KMS-11 (cell line): Measurements from ENCODE around the gene UGT1A6.

Experiments
- H2AFZ ChIP-seq: fragments of 200-600 bp; sonication (generic); 2 replicates; pipeline ENCODE4 v1.6.1; 2016; ENCODE audit warnings: antibody characterized with exemption, mixed run types, low read depth
- H3K27ac ChIP-seq: fragments of 200-600 bp; sonication (generic); 2 replicates; pipeline ENCODE4 v1.6.1; 2016; ENCODE audit warnings: mild to moderate bottlenecking, mixed run types
- H3K27me3 ChIP-seq: fragments of 200-600 bp; sonication (generic); 2 replicates; pipeline ENCODE4 v1.6.1; 2017; ENCODE audit warnings: mild to moderate bottlenecking, low read depth, mixed run types, moderate library complexity; ENCODE audit not compliant: insufficient read depth
- H3K36me3 ChIP-seq: fragments of 200-600 bp; sonication (generic); 2 replicates; pipeline ENCODE4 v1.6.1; 2017; ENCODE audit warnings: mild to moderate bottlenecking, mixed run types; ENCODE audit not compliant: insufficient read depth
- H3K4me1 ChIP-seq: fragments of 200-600 bp; sonication (generic); 2 replicates; pipeline ENCODE4 v1.6.1; 2016; ENCODE audit warnings: mild to moderate bottlenecking, low read depth, mixed run types; ENCODE audit not compliant: poor library complexity, severe bottlenecking
- H3K4me2 ChIP-seq: fragments of 200-600 bp; sonication (generic); 2 replicates; pipeline ENCODE4 v1.7.0; 2016; ENCODE audit warnings: mild to moderate bottlenecking, mixed run types
- H3K4me3 ChIP-seq: fragments of 200-600 bp; sonication (generic); IDR thresholded peaks from 2 replicates; pipeline ENCODE4 v1.6.1; 2017; ENCODE audit warnings: low read depth, low read length, mixed read lengths; ENCODE audit not compliant: insufficient read depth
- H3K79me2 ChIP-seq: fragments of 200-600 bp; sonication (generic); 2 replicates; pipeline ENCODE4 v1.6.1; 2016; ENCODE audit warnings: low read depth, mixed run types; ENCODE audit not compliant: insufficient read depth
- H3K9ac ChIP-seq: fragments of 200-600 bp; sonication (generic); 2 replicates; pipeline ENCODE4 v1.6.1; 2016; ENCODE audit warnings: mild to moderate bottlenecking, mixed run types
- H4K20me1 ChIP-seq: fragments of 200-600 bp; sonication (generic); 2 replicates; pipeline ENCODE4 v1.6.1; 2016; ENCODE audit warnings: mild to moderate bottlenecking, mixed run types; ENCODE audit not compliant: insufficient read depth
- TF ChIP-seq, protein P1 (sequence below): fragments of 200-600 bp; sonication (generic); conservative IDR thresholded peaks from 2 replicates; pipeline ENCODE4 v1.6.1; 2017; ENCODE audit warnings: low read depth, mild to moderate bottlenecking, antibody characterized with exemption, low read length, moderate library complexity, mixed read lengths

The UGT1A6 gene

DNA sequence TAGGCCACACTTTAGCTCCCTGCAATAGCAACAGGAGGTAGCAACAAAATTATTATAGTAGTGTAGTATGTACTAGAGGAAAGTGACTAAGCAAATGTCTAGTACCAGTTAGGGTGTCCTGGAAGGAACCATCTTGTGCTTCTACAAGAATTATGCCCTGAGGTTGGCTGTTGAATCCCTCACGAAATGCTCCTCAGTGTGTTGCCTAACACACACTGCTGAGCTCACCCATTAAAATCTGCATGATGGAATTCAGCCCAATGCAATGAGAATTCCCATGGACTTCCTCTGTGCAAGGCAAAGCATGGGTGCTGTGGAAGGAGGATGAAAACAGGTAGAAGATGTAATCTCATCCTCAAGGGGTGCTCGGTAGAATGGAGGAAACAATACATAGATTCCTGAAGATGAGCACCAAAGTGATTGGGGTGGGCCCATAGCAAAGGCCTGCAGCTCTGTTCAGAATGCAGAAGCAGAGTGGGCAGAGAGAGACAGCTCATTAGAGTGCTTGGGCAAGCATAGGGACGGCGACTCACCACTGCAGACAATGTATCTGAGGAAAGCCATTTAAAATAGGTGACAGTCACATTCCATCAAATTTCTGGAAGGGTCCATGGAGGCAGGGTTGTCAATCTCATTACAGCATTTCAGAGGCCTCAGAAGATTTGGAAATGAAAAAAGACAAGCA, 12.2 kb upstream of the UGT1A6 start:
- no peaks in the 10 kb centered on the region for H3K36me3 ChIP-seq
- no peaks in the 10 kb centered on the region for H3K79me2 ChIP-seq
- H4K20me1 ChIP-seq = no peaks in the 10 kb centered on the region
- no peak overlapping the region for H3K9ac ChIP-seq
- no peak overlapping the region for H3K4me2 ChIP-seq
- no peaks in the 10 kb centered on the region; the same call in 1 of the 2 replicates for H3K27me3 ChIP-seq
- H3K27ac ChIP-seq = no peak overlapping the region
- TF ChIP-seq, protein P1, sequence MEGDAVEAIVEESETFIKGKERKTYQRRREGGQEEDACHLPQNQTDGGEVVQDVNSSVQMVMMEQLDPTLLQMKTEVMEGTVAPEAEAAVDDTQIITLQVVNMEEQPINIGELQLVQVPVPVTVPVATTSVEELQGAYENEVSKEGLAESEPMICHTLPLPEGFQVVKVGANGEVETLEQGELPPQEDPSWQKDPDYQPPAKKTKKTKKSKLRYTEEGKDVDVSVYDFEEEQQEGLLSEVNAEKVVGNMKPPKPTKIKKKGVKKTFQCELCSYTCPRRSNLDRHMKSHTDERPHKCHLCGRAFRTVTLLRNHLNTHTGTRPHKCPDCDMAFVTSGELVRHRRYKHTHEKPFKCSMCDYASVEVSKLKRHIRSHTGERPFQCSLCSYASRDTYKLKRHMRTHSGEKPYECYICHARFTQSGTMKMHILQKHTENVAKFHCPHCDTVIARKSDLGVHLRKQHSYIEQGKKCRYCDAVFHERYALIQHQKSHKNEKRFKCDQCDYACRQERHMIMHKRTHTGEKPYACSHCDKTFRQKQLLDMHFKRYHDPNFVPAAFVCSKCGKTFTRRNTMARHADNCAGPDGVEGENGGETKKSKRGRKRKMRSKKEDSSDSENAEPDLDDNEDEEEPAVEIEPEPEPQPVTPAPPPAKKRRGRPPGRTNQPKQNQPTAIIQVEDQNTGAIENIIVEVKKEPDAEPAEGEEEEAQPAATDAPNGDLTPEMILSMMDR = no peak
- H2AFZ ChIP-seq = no peak overlapping the region
- H3K4me3 ChIP-seq = no peak overlapping the region
- no peaks in the 10 kb centered on the region for H3K4me1 ChIP-seq

GRCh38 chr2:233681521-233682099, 11.1 kb upstream of the UGT1A6 start, which contains the start of gene UGT1A7:
UGT1A7 (plus strand) TSS chr2:233681901; CDS start chr2:233681938, 37 bp downstream.
- Histone ChIP-seq H3K27me3 (no peaks in the 10 kb centered on the region; the same call in 1 of the 2 replicates), H3K9ac (no peak within 1 kb of the TSS), H3K27ac (no peak within 1 kb of the TSS), H2AFZ (no peak within 1 kb of the TSS), H3K36me3 (no peaks in the 10 kb centered on the region), H3K79me2 (no peaks in the 10 kb centered on the region), H3K4me1 (no peaks in the 10 kb centered on the region), H3K4me3 (no peak within 1 kb of the TSS), H3K4me2 (no peak within 1 kb of the TSS), H4K20me1 (no peaks in the 10 kb centered on the region)
- TF ChIP-seq, protein P1 = no peak

DNA sequence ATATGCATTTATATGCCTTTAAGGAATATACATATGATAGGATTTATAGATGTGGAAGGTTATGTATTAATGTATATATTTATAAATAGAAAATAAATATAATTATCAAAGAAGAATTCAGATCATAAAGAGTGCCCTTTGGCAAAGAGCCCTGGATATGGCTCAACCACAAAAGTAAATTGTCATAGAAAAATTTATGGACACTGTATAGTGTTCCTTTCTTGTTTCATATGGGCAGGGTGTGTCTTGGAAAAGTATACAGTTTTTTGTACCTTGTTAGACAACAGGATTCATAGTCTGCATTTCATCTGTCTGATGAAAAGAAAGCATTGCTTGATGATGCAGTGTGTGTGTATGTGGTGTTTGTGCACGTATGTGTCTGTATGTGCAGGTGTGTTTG, 8.1 kb upstream of the UGT1A6 start:
- Histone ChIP-seq H3K9ac (no peak overlapping the region), H2AFZ (no peak overlapping the region), H3K27me3 (no peaks in the 10 kb centered on the region; the same call in 1 of the 2 replicates), H3K4me1 (no peaks in the 10 kb centered on the region), H3K36me3 (no peaks in the 10 kb centered on the region), H3K4me2 (no peak overlapping the region), H4K20me1 (no peaks in the 10 kb centered on the region), H3K27ac (no peak overlapping the region), H3K79me2 (no peaks in the 10 kb centered on the region), H3K4me3 (no peak overlapping the region)
- TF ChIP-seq, protein P1 = no peak

GRCh38 chr2:233686928-233687327, 5.8 kb upstream of the UGT1A6 start:
- Histone ChIP-seq H4K20me1 (no peaks in the 10 kb centered on the region), H3K36me3 (no peaks in the 10 kb centered on the region), H3K4me1 (no peaks in the 10 kb centered on the region), H2AFZ (no peak overlapping the region), H3K79me2 (no peaks in the 10 kb centered on the region), H3K4me3 (no peak overlapping the region), H3K9ac (no peak overlapping the region), H3K4me2 (no peak overlapping the region), H3K27ac (no peak overlapping the region), H3K27me3 (no peaks in the 10 kb centered on the region; the same call in 1 of the 2 replicates)
- TF ChIP-seq, protein P1 = no peak
